GM18861 (cell line): ENCODE results near the gene PLA2R1.

Experiments
- ATAC-seq: cut with Tn5 transposase; IDR thresholded peaks from one replicate; pipeline ENCODE4 v1.9.1; 2021; ENCODE audit not compliant: unreplicated experiment

The PLA2R1 gene

DNA sequence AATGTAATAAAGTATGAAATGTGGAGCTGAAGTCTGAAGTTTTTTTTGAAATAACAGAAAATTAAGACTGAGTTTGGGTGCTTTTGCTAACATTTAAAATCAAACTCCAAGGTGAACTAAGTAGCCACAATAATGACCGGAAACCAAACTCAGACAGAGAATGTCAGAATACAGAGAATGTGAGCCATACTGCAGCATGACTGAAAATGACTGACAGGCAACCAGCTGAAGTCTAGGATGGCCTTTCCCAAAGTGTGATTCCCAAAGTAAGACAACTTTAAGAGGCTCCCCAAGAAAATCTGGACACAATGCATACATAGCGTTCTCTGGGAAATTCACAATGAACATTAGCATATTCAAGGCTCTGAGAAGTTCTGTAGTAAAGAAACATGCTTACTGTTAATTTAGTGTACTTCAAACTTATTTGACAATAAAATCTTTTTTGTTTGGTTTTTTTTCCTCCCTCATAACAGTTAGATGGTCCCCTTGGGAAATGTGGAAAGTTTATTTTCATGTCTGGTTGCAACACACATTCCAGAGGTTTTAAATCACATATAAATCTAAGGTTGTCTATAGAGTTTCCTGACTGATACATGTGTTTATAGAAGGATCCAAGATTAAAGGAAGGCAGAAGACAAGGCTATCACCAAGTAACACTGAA, 28.6 kb downstream of the PLA2R1 start:
- ATAC-seq, result no peak

DNA sequence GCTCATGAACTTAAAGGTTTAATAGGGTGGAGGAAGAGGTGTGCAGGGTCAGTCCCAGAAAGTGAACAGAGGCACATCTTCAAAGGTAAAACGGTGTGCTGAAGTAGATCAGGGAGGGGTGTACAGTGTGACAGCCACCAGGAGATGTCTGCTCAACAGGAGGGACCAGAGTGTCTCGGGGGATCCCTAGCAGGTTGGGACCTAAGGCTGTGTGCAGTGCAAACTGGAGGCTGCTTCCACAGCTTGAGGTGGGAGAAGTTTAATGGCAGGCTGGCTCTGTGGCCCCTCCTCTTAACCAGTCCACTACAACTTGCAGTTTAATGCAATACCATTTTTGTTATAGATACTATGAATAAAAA, 33.2 kb downstream of the PLA2R1 start:
- no peak for ATAC-seq

DNA sequence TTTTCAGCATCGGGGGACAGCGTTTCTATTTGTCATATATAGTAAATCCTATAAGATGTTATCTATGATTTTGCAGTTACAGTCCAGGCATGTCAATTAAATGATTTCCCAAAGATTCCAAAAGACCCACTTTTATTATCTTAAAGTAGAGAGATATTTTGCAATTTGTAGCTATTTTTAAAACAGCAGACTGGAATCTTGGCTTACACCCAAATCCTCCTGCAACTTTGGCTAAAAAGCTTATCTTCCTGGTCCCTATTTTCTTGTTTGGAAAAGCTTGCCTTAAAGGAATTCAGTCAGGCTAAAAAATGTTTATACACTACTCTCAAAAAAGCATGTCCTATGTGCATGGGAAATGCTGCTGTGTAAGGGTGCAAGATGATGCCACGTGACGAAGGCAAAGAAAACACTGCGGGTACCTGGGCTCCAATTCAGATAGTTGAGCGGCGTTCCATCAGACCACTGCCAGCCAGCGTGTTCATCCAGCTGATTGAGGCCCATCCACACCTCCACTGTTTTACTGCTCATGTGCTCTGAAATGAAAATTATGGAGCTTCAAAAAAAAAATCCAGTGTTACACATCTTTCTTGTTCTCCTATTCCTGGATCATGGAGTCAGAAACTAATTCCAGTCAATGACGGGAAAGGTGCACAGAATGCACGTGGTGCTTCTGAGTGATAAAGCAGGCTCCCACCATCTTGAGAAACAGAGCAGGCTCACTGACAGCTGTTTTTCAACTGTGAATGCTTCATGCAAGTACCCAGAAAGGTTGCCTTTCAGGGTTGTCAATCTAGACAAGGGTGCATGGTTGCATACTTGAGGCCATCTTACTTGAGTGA, 33.8 kb downstream of the PLA2R1 start:
- ATAC-seq, result no peak

DNA sequence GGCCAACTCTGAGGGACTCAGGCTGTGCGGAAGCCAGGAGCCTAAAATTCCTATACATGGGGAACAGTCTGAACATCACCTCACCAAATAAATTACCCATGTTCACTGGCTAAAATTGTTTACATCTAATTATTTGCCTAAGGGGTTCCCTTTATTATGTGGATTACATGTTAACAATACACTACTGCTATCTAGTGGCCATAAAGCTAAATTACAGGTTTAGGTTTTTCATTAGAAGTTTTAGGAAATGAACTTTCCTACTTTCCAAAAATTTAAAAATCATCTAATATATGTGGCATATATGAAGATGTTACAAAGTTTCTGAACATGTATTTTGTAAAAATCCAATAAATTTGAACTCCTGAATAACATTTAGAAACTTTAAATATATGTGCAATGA, 40.3 kb downstream of the PLA2R1 start:
- ATAC-seq, result no peak

DNA sequence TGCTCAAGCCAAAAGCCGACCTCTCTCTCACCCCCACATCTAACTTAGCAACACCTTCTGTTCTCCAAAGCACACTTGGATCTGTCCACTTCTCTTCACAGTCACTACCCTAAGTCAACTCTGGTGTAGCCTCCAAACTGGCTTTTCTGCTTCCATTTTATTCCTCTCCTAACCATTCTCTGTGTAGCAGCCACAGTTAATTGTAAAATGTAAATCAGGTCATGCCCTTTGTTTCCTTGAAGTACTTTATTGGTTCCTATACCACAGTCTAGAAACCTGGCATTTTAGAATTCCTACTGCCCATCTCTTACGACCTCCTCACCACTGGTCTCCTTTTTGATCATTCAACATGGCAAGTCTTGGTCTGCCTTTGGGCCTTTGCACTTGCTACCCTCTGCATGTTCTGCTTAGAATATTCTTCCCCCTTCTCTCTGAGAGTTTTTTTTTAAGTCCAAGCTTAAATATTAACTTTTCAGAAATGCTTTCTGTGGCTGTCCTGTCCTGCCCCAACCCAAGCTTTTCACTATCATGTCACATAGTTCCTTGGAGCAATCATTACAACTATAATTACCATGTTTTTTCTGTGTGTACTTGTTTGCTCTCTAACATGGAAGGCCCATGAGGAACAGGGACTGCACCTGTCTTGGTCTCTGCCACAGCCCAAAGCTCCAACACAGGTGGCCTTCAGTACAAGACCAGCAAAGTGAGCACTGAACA, 42.9 kb downstream of the PLA2R1 start:
- no peak for ATAC-seq

DNA sequence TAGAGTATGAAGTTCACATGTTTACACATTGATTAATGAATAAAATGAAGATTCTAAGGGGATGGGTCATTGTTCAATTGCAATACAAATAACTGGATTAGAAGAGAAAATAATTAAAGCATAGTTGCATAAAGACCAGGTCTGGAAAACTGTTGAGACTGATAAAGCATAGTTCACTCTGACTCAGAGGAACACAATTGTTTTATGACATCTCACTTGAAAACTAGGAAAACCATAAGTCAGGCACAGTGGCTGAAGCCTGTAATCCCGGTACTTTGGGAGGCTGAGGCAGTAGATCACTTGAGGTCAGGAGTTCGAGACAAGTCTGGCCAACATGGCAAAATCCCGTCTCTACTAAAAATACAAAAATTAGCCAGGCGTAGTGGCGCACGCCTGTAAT, 46.7 kb downstream of the PLA2R1 start:
- ATAC-seq, result no peak

DNA sequence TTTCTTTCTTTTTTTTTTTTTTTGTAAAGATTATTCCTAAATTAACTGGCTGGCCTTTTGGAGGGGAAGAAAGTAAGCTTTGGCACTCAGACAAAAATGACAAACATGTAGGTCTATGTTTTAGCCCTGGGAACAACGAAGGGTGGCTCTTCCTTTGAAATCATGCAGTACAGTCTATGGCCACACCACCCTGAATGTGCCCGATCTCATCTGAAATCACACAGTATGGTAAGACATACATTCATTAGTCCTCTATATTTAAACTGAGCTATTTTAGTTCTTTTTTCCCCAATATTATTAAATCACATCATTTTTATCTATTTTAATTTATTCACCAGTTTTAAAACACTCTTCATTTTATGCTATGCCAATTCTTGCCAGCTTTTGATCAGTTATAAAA, 48.2 kb downstream of the PLA2R1 start:
- ATAC-seq, result no peak

DNA sequence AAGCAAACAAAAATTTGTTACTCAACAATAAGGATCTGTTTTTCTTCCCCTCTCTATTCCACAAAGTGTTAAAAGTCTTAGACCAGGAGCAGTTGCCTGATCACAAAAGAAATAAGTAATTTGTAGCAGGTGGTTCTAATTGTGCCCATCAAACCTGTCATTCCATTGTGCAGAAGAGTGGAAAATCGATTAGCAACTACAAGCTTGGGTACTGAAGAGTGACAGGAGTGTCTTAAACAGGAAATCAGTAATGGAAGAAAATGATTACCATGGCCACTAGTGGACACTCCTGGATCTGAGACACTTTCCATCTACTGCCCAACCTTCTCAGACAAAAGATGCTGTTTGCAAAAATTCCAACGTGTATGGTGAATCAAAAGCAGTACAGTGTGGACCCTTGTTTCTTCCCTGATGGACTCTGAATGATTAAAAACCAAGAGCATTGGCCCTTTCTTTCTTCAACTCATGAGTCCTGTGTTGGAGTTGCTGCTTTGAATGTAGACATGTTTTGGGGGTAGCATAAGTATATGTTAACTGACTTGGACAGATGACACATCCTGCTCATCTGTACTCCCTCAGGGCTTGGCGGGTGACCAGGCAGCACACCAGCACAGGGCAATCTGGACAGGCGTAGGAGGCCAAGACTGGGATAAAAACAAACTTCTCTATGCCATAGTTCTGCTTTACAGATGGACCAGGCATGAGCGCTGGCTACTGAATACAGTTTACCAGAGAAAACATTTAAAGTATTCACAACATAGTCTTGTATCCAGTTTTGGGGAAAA, 51.9 kb downstream of the PLA2R1 start:
- no peak for ATAC-seq

DNA sequence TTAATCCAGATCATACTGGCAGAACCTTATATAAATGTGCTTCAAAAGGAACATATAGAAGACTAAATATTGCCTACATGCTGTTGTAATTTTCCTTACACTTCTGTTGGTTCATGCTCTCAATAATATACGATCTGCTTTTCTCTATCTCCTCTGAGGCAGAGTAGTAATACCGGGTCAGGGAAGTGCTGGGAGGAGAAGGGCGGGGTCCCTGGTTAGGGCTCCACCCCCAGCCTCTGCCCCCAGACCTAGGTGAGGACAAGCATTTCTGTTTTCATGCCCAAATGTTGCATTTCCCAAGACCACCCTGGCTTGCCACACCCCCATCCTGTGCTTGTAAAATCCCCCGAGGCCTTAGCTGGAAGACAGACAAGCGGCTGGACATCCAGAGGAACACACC, 55.3 kb downstream of the PLA2R1 start:
- ATAC-seq, result no peak

DNA sequence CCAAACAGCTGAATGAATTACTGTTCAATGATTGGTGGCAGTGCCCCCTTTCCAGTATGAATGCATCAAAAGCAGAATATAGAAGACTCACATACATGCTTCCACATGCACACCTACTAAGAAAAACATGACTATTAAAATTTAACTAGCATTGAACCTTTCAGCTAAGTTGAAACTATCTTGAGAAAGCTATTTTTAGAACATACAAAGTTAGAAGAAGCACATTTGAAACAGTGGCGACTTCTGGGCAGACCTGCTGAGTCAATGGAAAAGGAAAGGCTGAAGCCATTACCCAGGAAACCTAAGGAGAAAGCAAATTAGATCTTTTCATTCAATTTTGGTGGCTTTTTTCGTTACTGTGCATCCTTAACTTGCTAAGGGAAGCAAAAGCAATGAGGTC, 55.9 kb downstream of the PLA2R1 start:
- peak; percentile 89 for ATAC-seq

DNA sequence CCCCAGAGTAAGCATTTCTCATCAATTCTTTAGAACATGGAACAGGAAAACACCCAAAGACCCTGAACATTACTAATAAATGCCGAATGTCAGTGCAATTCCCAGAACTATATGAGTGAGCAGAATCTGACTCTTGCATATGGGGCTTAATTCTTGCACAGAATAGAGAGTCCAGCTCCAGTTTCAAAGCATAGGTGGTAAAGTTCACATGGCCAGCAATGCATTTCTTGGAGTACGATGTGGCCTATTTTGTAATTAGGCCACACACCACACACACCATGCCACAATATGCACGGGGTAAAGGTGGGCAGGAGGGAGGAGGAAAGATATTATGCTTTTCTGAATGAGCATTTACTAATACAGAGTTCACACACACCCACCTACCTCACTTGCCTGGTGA, 56.5 kb downstream of the PLA2R1 start:
- no peak for ATAC-seq

DNA sequence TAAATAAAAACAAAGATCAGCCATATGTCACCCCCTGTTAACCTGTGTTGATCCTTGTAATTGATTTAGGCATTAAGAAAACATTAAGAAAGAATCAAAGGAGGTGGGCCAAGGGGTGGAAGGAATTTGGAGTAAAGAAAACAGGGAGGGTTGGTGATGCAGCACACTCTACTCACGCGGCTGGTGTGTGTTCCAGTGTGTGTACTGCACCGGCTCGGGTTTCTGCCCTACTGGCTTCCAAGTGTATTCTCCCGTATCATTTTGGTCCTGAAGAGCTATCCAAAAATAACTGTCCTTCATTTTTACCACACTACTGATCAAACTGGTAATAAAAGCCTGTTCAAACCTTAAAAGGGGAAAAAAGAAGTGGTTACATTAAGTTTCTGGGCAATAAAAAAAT, 56.9 kb downstream of the PLA2R1 start:
- no peak for ATAC-seq

DNA sequence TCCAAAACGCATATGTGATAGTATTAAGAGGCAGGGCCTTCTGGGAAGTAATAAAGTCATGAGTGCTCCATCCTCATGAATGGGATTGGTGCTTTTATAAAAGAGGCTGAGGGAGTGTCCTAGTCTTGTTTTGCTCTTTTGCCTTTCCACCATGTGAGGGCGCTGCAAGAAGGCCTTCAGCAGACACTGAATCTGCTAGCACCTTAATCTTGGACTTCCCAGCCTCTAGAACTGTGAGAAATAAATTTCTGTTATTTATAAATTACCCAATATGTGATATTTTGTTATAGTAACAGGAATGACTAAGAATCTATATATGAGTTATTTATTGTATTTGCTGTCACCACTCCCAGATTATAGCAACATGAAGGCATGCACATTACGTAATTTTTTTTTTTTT, 63.5 kb downstream of the PLA2R1 start:
- no peak for ATAC-seq

DNA sequence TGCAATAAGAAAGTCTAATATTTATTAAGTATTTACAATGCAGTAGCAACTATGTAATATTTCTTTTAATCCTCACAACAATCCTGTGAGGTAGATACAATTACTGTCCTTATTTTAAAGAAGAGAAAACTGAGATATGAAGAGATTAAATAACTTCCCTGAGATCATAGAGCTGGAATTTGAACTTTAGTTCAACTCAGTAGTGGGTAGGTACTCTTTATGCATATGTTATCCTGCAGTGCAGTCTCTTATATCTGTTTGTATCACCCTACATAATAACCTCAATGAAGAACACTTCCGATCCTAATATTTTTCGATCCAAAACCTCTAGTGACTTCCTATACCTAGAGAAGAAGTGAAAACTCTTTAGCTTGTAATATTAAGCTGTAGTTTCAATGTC, 64.2 kb downstream of the PLA2R1 start:
- no peak for ATAC-seq

DNA sequence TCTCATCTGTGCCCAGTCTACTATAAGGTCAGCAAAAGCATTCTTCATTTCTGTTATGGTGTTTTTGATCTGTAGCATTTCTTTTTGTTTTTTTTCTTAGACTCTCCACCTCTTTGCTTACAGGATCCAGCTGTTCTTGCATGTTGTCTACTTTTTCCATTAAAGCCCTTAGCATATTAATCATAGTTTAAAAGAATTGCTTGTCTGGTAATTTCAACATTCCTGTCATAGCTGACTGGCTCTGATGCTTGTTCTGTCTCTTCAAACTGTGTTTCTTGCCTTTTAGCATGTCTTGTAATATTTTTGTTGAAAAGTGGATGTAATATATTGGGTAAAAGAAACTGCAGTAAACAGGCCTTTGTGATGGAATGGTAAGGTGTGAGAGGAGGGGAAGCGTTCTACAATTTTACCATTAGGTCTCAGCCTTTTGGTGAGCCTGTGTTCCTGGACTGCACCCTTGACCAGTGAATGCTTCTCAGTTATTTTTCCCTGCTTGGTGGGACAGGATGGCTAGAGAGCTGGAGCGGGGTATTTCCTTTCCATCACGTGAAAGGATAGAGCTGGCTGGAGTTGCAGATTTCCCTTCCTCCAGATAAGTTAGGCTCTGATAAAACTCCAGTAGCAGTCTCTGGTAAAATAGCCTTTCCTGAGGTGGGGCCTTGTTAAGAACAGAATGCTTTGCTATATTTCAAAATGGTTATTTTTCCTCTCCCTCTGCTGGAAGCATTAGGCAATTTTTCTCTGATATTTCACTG, 65.4 kb downstream of the PLA2R1 start:
- ATAC-seq, result no peak

DNA sequence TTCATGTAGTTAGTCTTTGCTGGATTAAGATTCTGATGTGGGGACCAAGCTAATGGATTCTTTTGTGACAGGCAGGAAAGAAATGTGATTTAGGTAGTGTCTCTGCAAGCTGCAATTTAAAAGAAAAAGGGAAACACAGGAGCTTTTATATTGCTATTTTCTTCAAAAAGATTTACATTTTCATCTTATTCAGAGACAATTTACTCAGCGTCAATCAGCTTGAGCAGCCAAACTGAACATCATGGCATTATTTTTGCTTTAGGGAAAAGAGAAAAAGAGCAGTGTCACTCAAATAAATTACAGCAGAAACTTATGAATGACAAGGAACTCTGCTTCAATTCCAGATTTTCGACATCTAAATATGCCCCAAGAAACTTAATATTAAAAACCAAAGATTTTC, 67.4 kb downstream of the PLA2R1 start:
- ATAC-seq, result no peak

DNA sequence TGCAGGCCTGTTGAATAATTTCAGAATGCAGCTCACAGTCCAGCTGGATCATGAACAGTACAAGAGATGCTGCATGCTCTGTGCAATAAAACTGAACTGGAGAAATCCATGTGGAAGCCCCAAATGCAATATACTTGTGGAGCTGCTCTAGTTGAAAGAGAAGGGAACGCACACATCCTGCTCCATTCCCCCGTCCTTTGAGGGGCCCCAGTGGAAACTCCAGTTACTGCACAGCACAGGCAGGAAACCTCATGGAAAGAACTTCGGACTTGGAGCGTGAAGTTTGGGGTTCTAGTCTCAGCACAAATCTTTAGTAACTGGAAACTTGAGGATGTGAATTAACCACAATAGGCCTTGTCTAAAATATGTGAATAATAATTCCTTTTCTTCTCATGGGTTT, 73.2 kb downstream of the PLA2R1 start:
- ATAC-seq, result no peak

DNA sequence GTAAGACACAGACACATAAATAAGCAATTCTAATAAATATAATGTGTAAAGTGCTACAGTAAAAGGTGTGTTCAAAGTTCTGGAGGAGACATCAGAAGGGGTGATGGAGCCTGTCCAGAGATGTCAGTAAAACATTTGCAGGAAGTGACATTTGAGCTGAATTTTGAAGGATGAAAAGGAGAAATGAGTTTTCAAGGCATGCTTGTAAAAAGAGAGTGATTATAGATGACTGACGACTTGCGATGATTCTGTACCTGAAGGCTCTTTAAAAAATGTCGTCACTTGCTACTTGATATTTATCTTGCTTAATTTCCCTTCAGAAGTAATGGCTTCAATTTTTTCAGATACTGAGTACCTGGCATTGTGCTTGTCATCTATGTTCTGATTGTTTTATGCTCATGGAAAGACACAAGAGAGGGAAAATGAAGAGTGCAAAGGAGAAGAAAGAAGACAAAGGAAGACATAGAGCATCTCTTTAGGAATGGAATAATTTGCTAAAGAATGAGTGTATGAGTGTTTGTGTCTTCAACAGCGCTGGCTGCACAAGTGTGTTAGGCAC, 73.9 kb downstream of the PLA2R1 start:
- no peak for ATAC-seq

DNA sequence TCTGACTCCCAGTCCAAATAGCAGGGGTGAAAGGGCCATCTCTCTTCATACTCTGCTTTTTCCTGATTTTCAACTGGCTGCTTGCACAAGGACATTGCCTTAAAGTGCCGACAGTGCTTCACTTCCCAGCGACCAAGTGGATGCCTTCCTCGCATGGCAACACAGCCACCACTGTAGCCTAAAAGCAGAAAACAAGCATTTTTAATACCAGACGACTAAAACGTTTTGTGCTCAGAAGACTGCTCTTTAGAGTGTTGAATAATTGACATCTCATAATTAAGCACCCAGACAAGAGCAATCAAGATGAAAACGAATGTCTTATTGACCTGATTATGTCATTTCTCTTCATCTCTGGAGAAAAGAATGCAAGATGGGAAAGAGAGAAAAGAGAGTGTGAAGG, 75.2 kb downstream of the PLA2R1 start:
- no peak for ATAC-seq

DNA sequence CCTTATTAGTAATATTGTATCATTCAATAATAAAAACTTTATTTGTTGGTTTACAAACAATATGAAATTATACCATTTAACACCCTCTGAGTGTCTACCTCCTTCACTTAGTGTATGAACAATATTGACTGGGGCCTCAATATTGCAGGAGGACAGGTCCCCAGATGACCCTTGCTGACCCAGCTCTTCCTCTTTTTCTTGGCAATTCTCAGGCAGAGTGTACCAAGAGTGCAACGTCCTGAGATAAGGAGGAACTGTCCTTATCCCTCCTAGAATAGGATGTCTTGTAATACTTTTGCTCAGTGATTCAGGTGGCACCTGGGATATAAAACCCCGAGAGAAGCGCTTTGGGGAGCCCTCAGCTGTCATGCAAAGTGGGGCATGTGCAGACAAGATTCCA, 76.8 kb downstream of the PLA2R1 start:
- no peak for ATAC-seq
